HK-2 (cell line): ENCODE results near the gene FCRL2.
"Not testable (repeated sequence)": the region's sequence is repeated elsewhere in the genome, so short reads cannot be mapped to it uniquely, and the experiment has no call there.

Experiments used
- DNase-seq: peaks from one replicate; pipeline ENCODE4 v3.0.0-alpha.2; 2018; ENCODE audit not compliant: unreplicated experiment

FCRL2 gene

DNA sequence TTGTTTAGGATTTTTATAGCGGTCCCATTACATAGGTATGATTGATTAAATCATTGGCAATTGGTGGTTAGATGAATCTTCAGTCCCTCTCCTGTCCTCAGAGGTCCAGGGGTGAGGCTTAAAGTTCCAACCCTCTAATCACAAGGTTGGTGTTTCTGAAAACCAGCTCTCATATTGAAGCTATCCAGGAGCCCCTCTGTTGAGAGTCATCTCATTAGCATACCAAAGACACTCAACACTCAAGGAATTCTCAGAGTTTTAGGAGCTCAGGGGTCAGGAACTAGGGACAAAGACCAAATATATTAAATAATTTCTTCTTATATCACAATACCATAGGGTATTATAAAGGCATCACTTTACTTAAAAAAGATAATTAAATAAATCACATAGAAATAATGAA lies 23.3 kb downstream of the FCRL2 start:
- no peak for DNase-seq

DNA sequence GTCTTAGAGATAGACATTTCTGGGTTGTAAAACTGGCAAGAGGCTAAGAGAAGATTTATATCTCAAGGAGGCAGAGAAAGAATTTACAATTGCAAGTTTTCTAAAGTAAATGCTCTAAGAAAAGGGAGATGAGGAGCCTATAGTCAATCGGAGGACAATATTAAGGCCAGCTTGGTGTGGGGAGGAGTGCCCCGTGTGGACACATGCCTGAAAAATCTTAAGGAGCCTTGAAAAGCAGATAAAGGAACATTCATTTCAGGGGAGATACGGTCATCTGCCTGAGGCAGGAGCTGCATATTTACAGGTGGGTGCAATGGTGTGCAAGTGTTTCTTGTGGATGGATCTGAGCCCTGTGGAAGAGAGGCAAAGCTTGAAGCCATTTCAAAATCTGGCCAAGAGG lies 25.6 kb downstream of the FCRL2 start:
- DNase-seq = no peak

DNA sequence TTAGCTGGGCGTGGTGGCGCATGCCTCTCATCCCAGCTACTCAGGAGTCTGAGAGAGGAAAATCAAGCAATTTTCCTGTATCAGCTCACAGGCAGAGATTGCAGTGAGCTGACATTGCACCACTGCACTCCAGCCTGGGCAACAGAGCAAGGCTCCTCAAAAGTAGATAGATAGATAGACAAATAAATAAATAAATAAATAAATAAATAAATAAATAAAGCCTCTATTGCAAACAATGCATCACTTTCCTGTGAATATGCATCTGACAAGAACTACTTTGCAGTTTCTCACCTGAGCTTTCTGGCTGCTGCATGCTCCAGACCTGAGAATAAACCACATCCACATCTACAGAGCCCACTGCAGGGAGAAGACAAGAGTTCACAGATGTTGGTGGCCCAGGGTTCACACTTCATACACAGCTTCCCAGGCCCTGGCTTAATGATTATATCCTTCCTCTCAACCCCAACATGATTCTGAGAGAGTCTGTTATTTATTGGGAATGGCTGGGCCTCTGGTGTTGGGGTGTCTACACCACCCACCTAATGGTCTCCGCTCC lies 28.6 kb downstream of the FCRL2 start:
- DNase-seq = no peak

DNA sequence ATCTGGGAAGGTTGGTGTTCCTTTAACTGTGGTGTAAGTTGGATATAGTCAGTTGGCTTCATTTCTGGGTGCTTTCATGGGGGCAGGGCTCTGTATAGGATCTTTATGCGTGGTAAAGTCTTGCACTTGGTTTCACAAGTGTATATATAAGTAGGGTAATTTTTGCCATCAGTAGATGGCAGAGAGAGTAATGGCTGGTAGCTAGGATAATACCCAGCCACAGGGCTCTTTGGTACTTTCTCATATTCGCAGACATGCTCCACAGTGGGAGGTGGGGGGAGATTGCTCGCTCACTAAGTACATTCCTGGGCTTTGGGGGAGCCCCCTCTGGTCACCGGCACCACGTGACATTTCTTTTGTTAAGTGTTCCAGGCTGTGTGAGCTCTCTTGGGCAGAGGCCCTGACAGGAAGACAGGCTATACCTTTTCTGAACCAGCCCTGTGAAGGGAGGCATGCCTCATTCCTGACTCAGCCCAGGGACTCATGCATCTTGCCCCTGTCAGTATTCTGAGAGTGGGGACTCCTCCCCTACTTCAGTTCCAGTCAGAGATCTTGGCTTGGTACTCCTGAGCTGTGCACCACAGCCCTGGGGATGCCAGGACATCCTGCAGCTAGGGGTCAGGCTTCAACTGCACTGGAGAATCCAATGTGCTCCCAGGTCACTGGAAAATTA lies 37.6 kb downstream of the FCRL2 start:
- peak; percentile 5 for DNase-seq

DNA sequence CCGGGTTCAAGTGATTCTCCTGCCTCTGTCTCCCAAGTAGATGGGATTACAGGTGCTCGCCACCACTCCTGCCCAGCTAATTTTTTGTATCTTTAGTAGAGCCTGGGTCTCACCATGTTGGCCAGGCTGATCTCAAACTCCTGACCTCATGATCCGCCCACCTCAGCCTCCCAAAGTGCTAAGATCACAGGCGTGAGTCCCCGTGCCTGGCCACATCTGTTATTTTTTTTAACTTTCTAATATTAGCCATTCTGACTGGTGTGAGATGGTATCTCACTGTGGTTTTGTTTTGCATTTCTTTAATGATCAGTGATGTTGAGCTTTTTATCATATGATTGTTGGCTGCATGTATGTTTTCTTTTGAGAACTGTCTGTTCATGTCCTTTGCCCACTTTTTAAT lies 40.9 kb downstream of the FCRL2 start:
- DNase-seq = not testable (repeated sequence)

DNA sequence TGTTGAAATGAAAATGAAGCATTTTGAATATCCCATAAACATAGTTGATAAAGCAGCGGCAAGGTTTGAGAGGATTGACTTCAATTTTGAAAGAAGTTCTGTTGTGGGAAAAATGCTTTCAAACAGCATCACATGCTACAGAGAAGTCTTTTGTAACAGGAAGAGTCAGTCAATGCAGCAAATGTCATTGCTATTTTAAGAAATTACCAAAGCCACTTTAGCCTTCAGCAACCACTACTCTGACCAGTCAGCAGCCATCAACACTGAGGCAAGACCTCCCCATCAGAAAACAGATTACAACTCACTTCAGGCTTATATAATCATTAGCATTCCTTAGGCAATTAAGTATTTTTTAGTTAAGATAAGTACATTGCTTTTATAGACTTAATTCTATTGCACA lies 42.6 kb downstream of the FCRL2 start:
- no peak for DNase-seq

DNA sequence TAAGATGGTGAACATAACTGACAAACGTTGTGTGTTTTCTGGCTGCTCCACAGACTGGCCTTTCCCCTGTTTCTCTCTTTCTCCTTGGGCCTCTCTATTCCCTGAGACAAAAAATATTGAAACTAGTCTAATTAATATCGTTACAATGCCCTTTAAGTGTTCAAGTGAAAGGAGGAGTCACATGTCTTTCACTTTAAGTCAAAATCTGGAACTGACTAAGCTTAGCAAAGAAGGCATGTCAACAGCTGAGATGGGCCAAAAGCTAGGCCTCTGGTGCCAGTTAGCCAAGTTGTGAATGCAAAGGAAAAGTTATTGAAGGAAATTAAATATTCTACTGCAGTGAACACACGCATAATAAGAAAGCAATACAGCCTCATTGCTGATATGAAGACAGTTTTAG lies 44.2 kb downstream of the FCRL2 start:
- no peak for DNase-seq

DNA sequence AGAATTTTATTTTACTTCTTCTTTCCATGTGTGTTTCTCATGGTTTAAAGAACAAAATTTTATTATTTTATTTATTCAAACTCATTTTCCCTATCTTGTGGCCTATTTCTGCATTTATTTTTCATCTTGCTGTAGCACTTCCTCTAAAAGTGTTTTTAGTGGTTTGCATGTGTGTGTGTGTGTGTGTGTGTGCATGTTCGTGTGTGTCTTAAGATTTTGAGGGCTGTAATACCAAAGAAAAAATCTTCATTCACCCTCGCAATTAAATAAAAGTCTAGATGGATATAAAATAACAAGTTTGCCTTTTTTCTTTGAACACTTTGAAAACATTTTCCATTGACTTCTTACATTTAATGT lies 51.7 kb downstream of the FCRL2 start:
- DNase-seq = no peak

DNA sequence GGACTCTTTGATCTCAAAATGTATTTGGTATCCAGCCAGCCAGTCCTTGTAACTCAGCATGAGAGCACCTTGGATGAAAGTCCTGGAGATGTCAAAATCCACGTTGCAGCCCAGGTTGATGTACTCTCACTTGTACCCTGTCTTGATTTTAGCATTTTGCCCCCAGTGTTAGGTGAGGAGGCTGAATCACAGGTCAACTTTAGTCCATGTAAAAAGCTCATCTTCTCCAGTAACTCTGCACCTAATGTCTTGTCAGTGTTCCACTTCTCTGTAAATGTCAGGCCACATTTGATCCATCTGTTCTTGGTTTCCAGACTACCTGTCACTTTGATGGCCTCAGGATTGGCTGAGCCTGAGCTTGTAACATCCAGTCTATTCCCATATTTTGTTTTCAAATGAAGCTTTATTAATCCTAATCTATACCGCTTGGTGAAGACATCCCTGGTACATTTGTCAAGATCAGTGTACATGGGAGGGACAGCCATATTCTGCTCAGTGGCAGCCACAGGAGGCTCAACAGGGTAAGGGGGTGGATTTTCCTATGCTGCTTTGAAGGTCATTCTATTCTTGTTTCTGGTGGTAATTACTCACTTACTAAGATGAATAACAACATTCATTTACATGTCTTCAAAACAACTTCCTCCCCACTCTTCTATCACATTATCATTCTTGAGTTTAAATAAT lies 52.3 kb downstream of the FCRL2 start:
- no peak for DNase-seq

DNA sequence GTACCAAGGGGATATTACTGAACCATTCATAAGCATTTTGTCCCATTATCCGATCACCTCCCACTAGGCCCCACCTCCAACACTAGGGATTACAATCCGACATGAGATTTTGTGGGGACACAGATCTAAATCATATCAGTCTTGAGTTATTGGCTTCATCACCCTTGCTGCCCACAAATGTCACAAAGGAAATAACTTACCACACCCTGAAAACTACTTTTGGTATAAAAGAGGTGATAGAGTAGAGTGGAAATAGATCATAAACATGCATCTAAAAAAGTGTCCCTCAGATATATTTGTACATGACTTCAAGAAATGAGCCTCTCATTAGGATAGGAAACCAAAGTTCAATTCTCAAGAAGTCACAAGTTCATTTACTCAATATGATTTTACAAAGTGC lies 53.8 kb downstream of the FCRL2 start:
- DNase-seq = no peak

DNA sequence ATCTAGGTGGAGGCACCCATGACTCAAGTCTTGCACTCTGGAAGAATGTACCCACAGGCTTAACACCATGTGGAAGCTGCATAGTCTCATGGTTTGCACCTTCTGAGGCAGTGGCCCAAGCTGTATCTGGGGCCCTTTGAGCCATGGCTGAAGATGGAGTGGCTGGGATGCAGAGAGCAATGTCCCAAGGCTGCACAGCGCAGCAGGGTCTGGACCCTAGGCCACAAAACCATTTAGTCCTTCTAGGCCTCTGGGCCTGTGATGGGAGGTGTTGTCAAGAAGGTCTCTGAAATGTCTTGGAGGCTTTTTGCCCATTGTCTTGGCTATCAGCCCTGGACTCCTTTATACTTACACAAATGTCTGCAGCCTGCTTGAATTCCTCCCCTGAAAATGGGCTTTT lies 54.9 kb downstream of the FCRL2 start:
- no peak for DNase-seq

DNA sequence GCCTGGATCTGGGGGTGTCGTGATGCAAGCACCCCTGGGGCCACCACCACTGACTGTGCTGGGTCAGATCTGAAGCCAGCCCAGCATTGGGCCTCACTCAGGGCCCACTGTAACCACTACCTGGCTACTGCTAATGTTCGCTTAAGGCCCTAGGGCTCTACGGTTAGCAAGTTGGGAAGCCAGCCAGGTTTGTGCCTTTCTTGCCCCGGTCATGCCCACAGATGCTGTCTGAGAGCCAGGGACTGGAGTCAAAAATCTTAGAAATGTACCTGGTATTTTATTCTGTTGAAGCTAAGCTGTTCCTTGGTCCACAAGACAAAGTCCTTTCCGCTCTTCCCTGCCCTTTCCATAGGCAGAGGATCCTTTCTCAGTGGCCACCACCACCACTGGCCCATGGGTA lies 61.2 kb downstream of the FCRL2 start:
- no peak for DNase-seq

DNA sequence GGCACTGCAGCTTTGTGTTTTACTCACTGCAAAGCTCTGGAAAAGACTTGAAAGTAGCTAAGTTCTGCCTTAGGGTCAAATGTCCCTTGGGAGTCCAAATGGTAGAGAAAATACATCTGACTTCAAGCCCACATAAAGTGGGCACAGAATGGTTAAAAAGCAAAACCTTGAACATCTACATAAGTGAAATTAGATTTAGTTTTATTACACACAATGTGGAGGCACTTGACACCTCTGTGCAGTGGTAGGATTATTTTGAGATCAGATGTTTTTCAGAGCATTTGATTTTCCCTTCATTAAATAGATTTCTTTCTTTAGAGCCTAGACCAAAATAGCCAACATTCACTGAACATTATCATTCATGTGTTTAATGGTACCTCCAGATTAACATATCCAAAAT lies 65.1 kb downstream of the FCRL2 start:
- no peak for DNase-seq

DNA sequence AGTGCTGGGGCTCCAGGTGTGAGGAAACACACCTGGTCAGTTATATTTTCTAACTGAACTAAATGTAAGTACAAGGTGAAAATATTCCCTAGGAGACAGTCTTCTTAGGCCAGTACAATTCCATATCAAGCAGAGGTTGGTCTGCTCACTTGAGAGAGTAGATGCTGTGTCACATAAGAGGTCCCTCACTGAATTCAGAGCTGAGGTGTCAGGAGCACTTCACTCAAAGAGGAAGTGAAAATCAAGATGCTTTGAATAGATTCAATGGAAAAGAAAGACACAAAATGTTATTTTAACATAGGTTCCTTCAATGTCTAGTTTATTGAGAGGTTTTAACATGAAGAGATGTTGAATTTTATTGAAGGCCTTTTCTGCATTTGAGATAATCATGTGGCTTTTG lies 72.1 kb downstream of the FCRL2 start:
- DNase-seq = no peak

DNA sequence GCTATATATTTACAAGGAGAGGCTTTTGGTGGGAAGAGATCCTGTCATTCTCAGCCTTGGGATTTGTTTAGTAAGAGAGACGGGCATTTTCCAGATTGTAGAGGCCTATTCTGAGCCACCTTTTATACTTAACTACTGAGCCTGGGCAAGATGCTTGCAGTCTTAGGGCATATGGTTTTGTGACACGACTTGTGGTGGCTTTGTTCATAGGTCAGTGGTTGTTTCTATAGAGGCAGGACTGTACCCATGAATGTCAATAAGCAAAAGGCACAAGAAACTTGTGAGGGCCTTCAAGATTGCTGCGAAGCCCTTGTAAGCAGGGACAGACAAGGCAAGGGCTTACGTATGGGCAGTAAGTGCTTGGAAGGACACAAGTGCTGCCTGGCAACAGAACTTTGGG lies 73.0 kb downstream of the FCRL2 start:
- DNase-seq = no peak

DNA sequence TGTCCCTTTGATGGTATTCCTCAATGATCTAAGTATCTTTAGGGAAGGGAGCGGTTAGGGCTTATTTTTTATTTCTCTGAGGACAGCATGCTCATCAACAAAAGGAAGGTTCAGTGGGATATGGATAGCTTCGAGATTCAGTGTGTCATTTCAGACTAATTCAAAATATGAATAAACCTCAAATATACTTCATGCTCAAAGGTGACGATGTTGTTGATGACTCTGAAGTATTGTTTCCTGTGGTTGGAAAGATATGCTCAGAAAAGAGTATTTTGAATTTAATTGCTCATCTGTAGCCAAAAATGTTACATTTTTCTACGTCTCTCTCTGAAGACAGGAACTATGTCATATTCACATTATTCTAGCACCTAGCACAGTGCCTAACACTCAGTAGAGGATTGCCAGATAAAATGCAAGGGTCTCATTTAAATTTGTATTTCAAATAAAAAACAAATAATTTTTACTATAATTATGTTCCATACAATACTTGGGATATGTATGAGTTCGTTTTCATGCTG lies 74.6 kb downstream of the FCRL2 start:
- DNase-seq = no peak

DNA sequence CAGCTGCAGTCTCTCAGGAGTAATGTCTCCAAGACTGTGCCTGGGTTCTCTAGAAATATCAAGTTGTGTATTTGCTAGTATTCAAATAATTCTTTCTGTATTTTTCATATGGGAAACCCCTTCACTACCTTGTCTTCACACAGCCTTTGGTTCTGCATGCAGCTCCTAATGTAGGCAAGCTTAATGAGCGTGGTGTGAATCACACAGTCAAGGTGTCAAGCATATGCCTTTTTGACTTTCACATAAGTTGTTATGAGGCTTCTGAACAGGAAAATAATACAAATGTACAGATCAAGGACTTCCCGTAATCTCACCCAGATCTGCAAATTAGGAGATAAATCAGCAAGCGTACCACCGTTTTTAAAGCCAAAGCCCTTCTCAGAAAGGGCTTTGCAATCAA lies 76.2 kb downstream of the FCRL2 start, which contains the start of gene FCRL3:
FCRL3 (minus strand) TSS at position 38 of the 400 bp plus-strand sequence. CDS start 280 bp downstream, outside the sequence.
- DNase-seq = no peak

DNA sequence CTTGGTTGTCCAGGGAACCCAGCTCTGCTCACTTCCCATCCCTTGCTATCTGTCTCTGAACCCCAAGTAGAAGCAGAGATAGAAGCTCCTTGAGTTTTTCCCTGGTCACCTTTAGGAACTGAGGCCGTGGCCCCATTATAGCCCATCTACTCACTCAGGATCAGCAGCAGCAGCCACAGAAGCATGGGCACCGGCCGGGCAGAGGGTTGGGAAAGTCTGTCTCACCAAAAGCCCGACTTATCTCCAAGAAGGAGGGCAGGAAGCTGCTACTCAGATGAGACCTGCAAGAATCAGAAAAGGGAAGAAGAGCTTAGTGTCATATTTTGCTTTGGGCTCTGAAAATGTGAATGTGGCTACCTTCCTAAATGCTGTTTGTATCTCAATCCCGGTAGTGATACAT lies 76.6 kb downstream of the FCRL2 start:
- no peak for DNase-seq

DNA sequence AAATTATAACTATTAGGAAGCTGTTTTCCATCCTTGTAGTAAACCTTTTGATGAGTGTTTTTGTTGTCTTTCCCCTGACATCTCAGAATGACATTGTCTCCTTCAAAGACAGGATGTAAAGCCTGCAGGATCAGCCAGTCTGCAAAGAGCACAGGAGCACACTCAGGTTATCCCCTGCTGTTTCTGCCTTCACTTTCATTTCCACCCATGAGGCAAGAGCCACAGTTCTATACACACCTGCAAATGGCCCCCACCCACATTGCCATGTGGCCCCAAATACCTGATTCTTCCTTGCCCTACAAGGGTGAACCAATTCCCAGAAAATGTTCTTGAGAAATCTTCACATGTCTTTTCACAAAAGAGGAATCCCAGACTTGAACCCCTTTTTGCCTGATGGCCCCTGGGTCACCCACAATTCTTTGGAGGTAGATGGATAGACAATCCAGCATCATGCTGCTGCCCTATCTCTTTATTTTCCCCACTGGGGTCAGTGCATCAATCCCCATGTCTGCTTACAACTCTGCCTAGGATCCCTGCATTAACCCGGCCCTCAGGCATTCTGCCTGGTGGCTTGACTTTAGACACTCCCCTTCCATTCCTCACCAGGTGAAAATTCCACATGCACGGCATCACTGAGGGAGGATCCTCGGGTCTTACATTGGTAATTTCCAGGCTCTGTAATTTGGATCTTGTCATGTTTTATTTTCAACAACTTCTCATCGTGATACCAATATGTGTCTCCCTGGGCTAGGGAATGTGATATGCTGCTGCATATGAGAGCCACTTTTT lies 79.0 kb downstream of the FCRL2 start:
- no peak for DNase-seq

DNA sequence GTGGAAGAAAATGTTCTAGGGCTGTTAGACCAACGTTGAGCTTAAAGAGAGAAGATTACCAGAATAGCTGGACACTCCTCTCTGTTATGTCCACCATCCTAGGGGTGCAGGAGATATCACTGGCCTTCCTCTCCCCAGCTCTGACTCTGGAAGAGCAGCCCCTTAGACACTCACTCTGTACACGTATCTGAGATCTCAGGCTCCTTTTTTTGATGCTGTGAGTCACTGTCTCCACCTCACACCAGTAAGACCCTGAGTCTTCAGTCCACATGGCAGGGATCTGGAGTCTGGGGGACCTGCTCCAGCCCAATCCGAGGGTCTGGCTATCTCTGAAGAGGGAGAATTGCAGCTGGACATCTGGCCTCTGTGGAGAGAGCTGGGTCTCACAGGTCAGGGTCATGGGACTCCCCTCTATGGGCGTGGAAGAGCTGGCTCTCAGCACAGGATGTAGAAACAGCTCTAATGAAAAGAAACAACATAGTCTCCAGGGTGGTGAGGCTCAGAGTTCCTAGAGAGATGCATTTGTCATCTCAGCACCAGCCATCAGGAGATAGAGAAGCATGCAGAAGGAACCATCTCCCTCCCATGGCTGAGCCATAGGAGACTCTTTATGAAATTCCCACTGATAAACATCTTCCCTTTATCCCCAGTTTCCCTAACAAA lies 79.8 kb downstream of the FCRL2 start:
- DNase-seq = no peak
